Measurements from ENCODE around the gene RPL22. TPM values are rescaled to one million over a fixed set of nuclear protein-coding genes. Genes with fewer than 3 reads are reported as not detected.

The RPL22 gene
- total RNA-seq, 1 experiment from 2014 or later, result 456 TPM

DNA sequence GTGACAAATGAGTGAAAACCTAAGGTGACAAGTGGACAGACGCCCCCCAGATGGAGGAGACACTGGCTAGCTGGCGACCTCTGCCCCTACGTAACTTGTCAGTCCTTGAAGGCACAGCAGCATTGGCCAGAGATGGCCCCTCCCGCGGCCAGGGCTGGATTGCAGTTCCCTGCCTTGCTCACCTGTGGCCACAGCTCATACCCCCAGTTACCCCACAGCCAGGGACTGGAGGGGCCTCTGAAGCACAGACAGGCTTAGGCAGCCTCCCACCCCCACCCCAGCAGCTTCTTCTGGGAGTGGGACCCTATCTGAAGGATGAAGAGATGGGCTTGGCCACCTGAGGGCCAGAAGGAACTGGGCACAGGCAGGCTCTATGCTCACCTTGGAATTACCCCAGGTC is 48.3 kb upstream of the RPL22 start:
- Histone ChIP-seq H3K9me3 (ENCODE audit: control insufficient read depth in 1 of 2, insufficient read depth in 1 of 2, low read depth in 1 of 2, low read length in 2 of 2) (no peaks in the 10 kb centered on the region), H3K4me2 (ENCODE audit: low read length) (no peak overlapping the region), H3K4me1 (ENCODE audit: control insufficient read depth in 1 of 2, insufficient read depth in 2 of 2, low read length in 2 of 2) (peaks cover 17 to 38% of the 10 kb centered on the region in 2 experiments; a peak in 3 of 4 replicates), H2AFZ (ENCODE audit: low read depth, low read length, poor library complexity, severe bottlenecking) (no peak overlapping the region), H3K27me3 (ENCODE audit: insufficient read depth, low read length) (no peaks in the 10 kb centered on the region), H3K79me2 (ENCODE audit: insufficient read depth, low read length) (no peaks in the 10 kb centered on the region), H3K9me2 (ENCODE audit: insufficient read depth) (no peaks in the 10 kb centered on the region), H3K9ac (ENCODE audit: low read length) (no peak overlapping the region), H3K27ac (ENCODE audit: low read depth, low read length) (no peak overlapping the region), H3K36me3 (ENCODE audit: control insufficient read depth in 1 of 2, insufficient read depth in 2 of 2, low read length in 2 of 2) (no peaks in the 10 kb centered on the region), H4K20me1 (ENCODE audit: insufficient read depth) (no peaks in the 10 kb centered on the region), H3K4me3 (replicated peaks in 1 of 2; ENCODE audit: low read depth in 1 of 2, low read length in 2 of 2) (no peak overlapping the region)
- TF ChIP-seq CEBPB (IDR thresholded peaks at IDR 0.05; ENCODE audit: low read depth) (no peak), SP1 (IDR thresholded peaks at IDR 0.05; ENCODE audit: low read depth) (no peak), JUND (IDR thresholded peaks at IDR 0.05) (no peak), RAD21 (IDR thresholded peaks at IDR 0.05; ENCODE audit: low read depth) (no peak), YY1 (IDR thresholded peaks at IDR 0.05; ENCODE audit: extremely low read depth, insufficient replicate concordance, low read depth, low read length) (no peak), EGR1 (IDR thresholded peaks at IDR 0.05; ENCODE audit: low read depth) (no peak), POLR2A (IDR thresholded peaks at IDR 0.05; ENCODE audit: borderline replicate concordance, extremely low read depth, insufficient read depth, insufficient read length) (no peak), TCF7L2 (IDR thresholded peaks at IDR 0.05; ENCODE audit: borderline replicate concordance, extremely low read depth, insufficient read depth, insufficient read length) (no peak), ZNF274 (IDR thresholded peaks at IDR 0.05; ENCODE audit: low read depth, low read length) (no peak), EZH2 (IDR thresholded peaks at IDR 0.05) (no peak), CBX3 (IDR thresholded peaks at IDR 0.05; ENCODE audit: low read depth) (no peak)
- TF ChIP-seq, protein P1, sequence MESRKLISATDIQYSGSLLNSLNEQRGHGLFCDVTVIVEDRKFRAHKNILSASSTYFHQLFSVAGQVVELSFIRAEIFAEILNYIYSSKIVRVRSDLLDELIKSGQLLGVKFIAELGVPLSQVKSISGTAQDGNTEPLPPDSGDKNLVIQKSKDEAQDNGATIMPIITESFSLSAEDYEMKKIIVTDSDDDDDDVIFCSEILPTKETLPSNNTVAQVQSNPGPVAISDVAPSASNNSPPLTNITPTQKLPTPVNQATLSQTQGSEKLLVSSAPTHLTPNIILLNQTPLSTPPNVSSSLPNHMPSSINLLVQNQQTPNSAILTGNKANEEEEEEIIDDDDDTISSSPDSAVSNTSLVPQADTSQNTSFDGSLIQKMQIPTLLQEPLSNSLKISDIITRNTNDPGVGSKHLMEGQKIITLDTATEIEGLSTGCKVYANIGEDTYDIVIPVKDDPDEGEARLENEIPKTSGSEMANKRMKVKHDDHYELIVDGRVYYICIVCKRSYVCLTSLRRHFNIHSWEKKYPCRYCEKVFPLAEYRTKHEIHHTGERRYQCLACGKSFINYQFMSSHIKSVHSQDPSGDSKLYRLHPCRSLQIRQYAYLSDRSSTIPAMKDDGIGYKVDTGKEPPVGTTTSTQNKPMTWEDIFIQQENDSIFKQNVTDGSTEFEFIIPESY (IDR thresholded peaks at IDR 0.05; ENCODE audit: extremely low read depth, insufficient replicate concordance, low read length), result no peak
- TF ChIP-seq, protein P2, sequence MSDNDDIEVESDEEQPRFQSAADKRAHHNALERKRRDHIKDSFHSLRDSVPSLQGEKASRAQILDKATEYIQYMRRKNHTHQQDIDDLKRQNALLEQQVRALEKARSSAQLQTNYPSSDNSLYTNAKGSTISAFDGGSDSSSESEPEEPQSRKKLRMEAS (IDR thresholded peaks at IDR 0.05), result no peak
- TF ChIP-seq, protein P3, sequence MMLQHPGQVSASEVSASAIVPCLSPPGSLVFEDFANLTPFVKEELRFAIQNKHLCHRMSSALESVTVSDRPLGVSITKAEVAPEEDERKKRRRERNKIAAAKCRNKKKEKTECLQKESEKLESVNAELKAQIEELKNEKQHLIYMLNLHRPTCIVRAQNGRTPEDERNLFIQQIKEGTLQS (IDR thresholded peaks at IDR 0.05), result no peak
- TF ChIP-seq, protein P4, sequence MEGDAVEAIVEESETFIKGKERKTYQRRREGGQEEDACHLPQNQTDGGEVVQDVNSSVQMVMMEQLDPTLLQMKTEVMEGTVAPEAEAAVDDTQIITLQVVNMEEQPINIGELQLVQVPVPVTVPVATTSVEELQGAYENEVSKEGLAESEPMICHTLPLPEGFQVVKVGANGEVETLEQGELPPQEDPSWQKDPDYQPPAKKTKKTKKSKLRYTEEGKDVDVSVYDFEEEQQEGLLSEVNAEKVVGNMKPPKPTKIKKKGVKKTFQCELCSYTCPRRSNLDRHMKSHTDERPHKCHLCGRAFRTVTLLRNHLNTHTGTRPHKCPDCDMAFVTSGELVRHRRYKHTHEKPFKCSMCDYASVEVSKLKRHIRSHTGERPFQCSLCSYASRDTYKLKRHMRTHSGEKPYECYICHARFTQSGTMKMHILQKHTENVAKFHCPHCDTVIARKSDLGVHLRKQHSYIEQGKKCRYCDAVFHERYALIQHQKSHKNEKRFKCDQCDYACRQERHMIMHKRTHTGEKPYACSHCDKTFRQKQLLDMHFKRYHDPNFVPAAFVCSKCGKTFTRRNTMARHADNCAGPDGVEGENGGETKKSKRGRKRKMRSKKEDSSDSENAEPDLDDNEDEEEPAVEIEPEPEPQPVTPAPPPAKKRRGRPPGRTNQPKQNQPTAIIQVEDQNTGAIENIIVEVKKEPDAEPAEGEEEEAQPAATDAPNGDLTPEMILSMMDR (IDR thresholded peaks at IDR 0.05 in 2 of 3, conservative IDR thresholded peaks at IDR 0.05 in 1 of 3; ENCODE audit: borderline replicate concordance in 1 of 3, insufficient read depth in 1 of 3, low read depth in 2 of 3, low read length in 2 of 3), result no peak
- TSS peak; percentile 38 for BruUV-seq (replicated peaks)
- CTCF ChIA-PET, result interaction anchor here (1.6 to 5.0 kb wide), 7 partner anchors 10 to 192 kb away, joined by 4 to 39 read pairs (median 29); partner anchors contain the start of genes ICMT and RNF207
- intact Hi-C loops (cut with micrococcal nuclease), result loop anchor here (2.0 to 5.0 kb wide), 3 partner anchors 191 to 960 kb away; no protein-coding TSS in a partner anchor
- POLR2A ChIA-PET, result no interaction called here
- RAD21 ChIA-PET (ENCODE audit: low non-redundant PET in 1 of 2, low total read pairs in 2 of 2, uncharacterized antibody in 2 of 2, unreplicated experiment in 2 of 2), result interaction anchor here (0.9 to 2.8 kb wide), 2 partner anchors 96 to 158 kb away, joined by 4 to 10 read pairs; no protein-coding TSS in a partner anchor
- DNase-seq (ENCODE audit: low read depth, low spot score), result no peak
- no peak for ATAC-seq
